ENCODE measurements around the gene TMEM175.
"Not testable (repeated sequence)": the region's sequence is repeated elsewhere in the genome, so short reads cannot be mapped to it uniquely, and the experiment has no call there.

Gene TMEM175

GRCh38 chr4:917992-918391 lies 14.3 kb upstream of the TMEM175 start:
- no peak for DNase-seq

DNA sequence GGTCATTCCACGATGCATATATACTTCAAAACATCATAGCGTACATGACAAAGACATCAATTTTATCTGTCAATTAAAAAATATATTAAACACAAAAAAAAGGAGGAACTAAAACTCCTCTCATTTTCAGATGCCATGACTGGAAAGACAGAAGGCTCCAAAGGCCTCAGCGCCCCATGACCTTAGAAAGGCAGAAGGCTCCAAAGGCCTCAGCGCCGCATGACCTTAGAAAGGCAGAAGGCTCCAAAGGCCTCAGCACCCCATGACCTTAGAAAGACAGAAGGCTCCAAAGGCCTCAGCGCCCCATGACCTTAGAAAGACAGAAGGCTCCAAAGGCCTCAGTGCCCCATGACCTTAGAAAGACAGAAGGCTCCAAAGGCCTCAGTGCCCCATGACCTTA lies 13.7 kb upstream of the TMEM175 start:
- DNase-seq: not testable (repeated sequence)

DNA sequence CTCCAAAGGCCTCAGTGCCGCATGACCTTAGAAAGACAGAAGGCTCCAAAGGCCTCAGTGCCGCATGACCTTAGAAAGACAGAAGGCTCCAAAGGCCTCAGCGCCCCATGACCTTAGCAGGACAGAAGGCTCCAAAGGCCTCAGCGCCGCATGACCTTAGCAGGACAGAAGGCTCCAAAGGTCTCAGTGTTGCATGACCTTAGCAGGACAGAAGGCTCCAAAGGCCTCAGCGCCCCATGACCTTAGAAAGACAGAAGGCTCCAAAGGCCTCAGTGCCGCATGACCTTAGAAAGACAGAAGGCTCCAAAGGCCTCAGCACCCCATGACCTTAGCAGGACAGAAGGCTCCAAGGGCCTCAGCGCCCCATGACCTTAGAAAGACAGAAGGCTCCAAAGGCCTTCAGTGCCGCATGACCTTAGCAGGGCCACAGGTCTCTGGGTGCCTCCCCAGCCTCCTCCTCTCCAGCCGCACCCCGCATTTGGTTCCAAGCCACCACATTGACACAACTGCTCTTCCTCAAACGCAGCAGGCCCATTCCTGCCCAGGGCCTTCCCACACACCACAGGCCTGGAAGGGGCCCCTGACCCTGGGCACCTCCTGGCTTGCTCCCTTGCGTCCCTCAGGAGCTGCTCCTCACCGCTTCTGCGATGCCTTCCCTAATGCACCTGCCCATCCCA lies 13.1 kb upstream of the TMEM175 start:
- DNase-seq: not testable (repeated sequence)

DNA sequence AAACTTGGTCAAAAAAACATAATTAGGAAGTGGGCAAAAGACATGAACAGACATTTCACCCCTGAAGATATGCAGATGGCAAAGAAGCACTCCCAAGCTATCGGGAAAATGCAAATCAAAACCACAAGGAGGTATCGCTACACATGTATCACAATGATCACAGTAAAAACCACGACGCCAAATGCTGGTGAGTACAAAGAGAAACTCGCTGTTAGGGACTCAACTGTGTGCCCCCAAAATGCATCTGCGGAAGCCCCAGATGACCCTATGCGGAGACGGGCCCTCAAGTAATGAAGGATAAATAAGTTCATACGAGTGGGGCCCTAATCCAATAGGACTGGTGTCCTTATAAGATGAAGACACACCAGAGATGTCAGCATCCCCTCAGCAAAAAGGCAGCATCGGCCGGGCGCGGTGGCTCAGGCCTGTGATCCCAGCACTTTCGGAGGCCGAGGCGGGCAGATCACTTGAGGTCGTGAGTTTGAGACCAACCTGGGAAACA lies 10.4 kb upstream of the TMEM175 start:
- no peak for DNase-seq

DNA sequence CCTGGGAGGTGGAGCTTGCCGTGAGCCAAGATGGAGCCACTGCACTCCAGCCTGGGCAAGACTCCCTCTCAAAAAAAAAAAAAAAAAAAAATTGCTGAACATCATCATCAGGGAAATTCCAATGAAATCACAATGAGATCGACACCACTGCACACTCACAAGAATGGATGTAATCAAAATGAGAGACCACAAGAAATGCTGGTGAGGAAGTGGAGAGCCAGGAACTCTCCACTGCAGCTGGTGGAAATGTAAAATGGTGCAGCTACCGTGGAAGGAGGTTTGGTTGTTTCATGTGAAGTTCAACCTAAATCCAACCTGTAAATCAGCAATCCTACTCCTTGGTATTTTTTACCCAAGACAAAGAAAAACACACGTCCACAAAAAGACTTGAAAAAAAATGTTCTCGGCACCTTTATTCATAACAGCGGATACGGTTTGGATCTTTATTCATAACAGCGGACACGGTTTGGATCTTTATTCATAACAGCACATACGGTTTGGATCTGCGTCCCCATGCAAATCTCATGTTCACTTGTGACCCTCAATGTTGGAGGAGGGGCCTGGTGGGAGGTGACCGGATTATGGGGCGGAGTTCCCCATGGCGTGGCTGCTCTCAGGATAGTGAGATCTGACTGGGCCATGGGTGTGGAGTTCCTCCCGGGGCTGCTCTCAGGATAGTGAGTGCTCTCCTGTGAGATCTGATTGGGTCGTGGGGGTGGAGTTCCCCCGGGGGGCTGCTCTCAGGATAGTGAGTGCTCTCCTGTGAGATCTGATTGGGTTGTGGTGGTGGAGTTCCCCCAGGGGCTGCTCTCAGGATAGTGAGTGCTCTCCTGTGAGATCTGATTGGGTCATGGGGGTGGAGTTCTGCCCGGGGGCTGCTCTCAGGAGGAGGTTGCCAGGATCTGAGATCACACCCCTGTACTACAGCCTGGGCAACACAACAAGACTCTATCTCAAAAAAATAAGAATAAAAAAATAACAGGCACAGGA lies 7.9 kb upstream of the TMEM175 start:
- peak; percentile 8 for DNase-seq

- DNase-seq: no peak
Observed at GRCh38 chr4:925171-925570, 7.1 kb upstream of the TMEM175 start.

GRCh38 chr4:925771-926500 lies 6.3 kb upstream of the TMEM175 start:
- no peak for DNase-seq

DNA sequence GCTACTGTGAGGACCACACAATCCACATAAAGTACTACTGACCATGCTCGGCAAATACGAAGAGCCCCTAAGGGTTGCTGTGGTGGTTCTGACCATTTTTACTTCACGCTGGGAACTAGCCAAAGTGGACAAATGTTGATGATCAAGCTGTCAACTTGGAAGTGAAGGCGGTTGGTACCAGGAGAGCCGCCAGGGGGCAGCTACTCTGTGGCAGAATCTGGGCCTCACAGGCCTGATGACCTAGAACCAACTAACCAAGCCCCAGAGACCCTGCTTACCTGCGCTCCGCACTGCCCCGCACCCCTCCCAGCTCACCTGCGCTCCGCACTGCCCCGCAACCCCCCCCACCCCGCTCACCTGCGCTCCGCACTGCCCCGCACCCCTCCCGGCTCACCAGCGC lies 5.7 kb upstream of the TMEM175 start:
- DNase-seq: no peak

GRCh38 chr4:927566-927965 lies 4.7 kb upstream of the TMEM175 start:
- DNase-seq: not testable (repeated sequence)

GRCh38 chr4:929096-929765 lies 3.0 kb upstream of the TMEM175 start:
- no peak for DNase-seq

GRCh38 chr4:930028-930551 lies 2.2 kb upstream of the TMEM175 start:
- no peak for DNase-seq

DNA sequence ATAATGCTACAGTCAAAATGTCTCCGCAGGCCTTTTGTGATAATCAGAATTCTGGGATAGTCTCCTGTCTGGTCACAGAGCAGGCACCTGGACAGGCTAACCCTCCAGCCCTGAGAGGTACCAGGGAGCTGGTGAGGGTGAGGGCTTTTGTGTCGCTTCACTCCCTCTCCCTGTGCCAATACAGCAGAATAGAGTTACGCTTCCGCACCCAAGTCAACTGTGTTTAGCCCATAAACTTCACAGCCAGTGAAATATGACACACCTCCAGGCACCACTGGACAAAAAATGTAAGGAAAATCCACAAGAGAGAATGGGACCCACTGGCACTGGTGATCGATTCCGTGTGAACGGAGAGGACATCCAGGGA lies 1.4 kb upstream of the TMEM175 start:
- DNase-seq: no peak

DNA sequence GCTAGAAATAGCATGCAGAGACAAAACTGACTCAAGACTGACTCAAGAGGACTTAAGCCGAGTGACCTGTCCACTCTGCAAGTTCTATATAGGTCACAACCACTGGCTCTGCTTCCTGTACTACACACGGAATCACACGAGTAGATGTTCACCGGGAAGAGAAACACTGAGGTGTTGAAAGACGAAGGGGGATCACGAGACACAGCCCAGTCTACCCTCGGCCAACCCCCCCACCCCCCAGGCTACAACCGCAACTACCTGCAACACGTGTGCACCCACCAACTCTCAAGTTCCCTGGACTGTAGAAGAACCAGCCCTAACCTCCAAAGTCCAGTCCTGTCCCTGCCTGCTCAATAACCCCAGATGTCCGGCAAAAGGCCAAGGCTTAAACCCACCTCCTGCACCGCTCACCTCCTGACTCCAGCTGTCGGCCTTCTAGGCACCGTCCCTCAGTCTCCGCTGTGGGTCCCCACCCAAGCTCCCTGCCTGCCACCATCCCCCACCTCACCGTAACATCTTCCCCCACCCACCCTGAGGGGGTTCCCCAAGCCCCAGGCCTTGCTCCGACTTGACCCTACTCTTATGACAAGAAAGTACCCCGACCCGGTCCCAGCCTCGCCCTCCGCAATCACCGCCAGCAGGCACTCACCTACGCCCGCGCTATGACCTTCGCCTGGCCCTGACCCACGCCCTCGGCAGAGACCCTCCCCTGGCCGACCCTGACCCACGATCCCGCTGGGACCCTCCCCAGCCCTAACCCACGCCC lies 883 bp upstream of the TMEM175 start:
- DNase-seq: no peak

GRCh38 chr4:932713-933070 lies 432 bp downstream of the TMEM175 start:
- DNase-seq: no peak

- not testable (repeated sequence) for DNase-seq
Observed at GRCh38 chr4:939508-939907, 7.2 kb downstream of the TMEM175 start.

- no peak for DNase-seq
Observed at GRCh38 chr4:945274-946102, 13.2 kb downstream of the TMEM175 start.

DNA sequence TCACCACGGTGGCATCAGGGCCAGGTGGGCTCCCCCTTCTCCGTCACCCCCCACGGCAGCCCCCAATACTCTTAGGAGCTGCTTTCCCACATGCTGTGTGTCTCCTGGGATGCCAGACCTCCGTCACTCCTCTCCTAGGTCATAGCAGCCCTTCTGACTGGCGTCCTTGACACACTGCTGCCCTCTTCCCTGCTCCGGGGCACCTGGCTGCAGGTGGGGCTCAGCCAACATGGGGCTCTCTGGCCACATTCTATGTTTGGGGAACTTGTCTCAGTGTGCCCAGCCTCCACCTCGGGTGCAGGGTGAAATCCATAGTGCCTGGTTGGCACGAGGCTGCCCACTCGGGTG lies 13.8 kb downstream of the TMEM175 start:
- DNase-seq: no peak

GRCh38 chr4:946517-947471 lies 14.5 kb downstream of the TMEM175 start:
- DNase-seq: no peak

GRCh38 chr4:947491-947971 lies 15.3 kb downstream of the TMEM175 start:
- DNase-seq: no peak
